SK-N-SH (cell line): ENCODE data around the gene DDX51.
"Not testable (repeated sequence)": the region's sequence is repeated elsewhere in the genome, so short reads cannot be mapped to it uniquely, and the experiment has no call there.

Experiments
- CTCF ChIP-seq: fragments of 200-600 bp; sonication (generic); IDR thresholded peaks from 2 replicates; pipeline ENCODE4 v1.6.1; 2017; ENCODE audit warnings: antibody characterized with exemption, mild to moderate bottlenecking, moderate library complexity
- FOSL2 ChIP-seq: IDR thresholded peaks from 2 replicates; pipeline ENCODE4 v1.4.0; 2012; ENCODE audit warnings: low read depth, mild to moderate bottlenecking, moderate library complexity, borderline replicate concordance
- FOXM1 ChIP-seq: IDR thresholded peaks from 2 replicates; pipeline ENCODE4 v1.4.0; 2012; ENCODE audit warnings: low read depth, mild to moderate bottlenecking
- GATA2 ChIP-seq: sonication (generic); formaldehyde crosslinking; IDR thresholded peaks from 2 replicates; pipeline ENCODE4 v1.5.0; 2020; ENCODE audit warnings: mild to moderate bottlenecking, missing genetic modification reagents
- MXI1 ChIP-seq: IDR thresholded peaks from 2 replicates; pipeline ENCODE4 v1.6.1; 2012; ENCODE audit warnings: mild to moderate bottlenecking, low read depth, low read length, improper control_type of control experiment
- PBX3 ChIP-seq: IDR thresholded peaks from 2 replicates; pipeline ENCODE4; 2012
- POLR2AphosphoS5 ChIP-seq: IDR thresholded peaks from 2 replicates; pipeline ENCODE4 v1.6.1; 2012; ENCODE audit warnings: low read depth, low read length
- RCOR1 ChIP-seq: fragments of 150-350 bp; IDR thresholded peaks from 2 replicates; pipeline ENCODE4 v1.6.1; 2017; ENCODE audit warnings: antibody characterized with exemption, low read length
- REST ChIP-seq: IDR thresholded peaks from 2 replicates; pipeline ENCODE4 v1.6.1; 2012; ENCODE audit warnings: mild to moderate bottlenecking, low read depth, low read length, moderate library complexity
- SIN3A ChIP-seq: IDR thresholded peaks from 2 replicates; pipeline ENCODE4 v1.6.1; 2012; ENCODE audit warnings: low read depth, mild to moderate bottlenecking, low read length, moderate library complexity, borderline replicate concordance
- SMC3 ChIP-seq: IDR thresholded peaks from 2 replicates; pipeline ENCODE4 v1.6.1; 2012; ENCODE audit warnings: low read depth, low read length, improper control_type of control experiment
- USF1 ChIP-seq: IDR thresholded peaks from 2 replicates; pipeline ENCODE4 v1.4.0; 2012; ENCODE audit warnings: low read depth, borderline replicate concordance
- YY1 ChIP-seq: IDR thresholded peaks from 2 replicates; pipeline ENCODE4 v1.4.0; 2012; ENCODE audit warnings: low read depth, mild to moderate bottlenecking

- not testable (repeated sequence) for TF ChIP-seq SIN3A; POLR2AphosphoS5; CTCF; FOXM1; REST; FOSL2; MXI1; YY1; SMC3; RCOR1; PBX3; GATA2 (CRISPR knock-in tag); USF1
Measured at GRCh38 chr12:132134653-132135183, 9.4 kb downstream of the DDX51 start.
